ENCODE data around the gene MYBBP1A.
"Not testable (repeated sequence)": the region's sequence is repeated elsewhere in the genome, so short reads cannot be mapped to it uniquely, and the experiment has no call there.

MYBBP1A gene

DNA sequence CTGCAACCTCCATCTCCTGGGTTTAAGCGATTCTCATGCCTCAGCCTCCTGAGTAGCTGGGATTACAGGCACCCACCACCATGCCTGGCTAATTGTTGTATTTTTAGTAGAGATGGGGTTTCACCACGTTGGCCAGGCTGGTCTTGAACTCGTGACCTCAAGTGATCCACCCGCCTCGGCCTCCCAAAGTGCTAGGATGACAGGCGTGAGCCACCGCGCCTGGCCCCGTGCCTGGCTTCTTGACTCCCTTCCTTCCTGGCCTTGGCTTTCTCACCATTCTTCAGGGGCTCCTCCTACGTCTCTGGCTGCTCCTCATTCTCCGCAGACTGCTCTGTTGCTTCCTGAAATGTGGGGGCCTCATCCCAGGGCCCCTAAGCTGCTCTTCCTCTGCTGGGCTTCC is 34.9 kb upstream of the MYBBP1A start:
- DNase-seq, result not testable (repeated sequence)

DNA sequence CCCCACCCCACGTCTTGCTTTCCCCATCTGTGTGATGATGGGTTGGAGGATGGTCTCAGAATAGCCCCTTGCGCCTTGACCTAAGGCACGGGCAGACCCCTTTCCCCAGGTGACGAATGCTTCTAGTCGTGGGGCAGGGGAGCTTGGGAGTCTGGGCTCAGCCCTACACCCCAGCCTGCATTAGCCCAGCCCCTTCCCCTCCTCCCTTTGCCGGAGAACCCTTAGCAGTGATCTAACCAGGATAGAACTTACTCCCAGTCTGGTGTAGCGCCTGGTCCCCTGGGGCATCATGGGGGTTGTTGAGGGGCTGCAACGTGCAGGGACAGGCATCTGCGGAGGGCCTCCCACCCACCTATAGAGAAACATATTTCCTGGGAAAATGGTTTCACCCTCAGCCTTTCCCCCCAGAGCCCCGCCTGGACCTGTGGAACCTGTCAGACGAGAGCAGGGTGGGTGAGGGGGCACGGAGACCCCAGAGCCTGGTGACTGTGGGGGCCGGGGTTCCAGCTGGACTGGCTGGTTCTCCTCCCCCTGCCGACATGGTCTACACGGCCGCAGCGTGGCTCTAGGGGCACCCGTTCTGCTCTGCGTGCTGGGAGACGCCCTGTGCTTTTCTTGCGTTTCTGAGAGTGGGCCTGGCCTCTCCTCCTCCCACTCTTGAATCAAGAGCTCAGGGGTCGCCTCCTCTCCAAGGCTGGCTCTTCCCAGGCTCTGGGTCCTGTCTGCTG is 33.9 kb upstream of the MYBBP1A start:
- DNase-seq, result no peak

DNA sequence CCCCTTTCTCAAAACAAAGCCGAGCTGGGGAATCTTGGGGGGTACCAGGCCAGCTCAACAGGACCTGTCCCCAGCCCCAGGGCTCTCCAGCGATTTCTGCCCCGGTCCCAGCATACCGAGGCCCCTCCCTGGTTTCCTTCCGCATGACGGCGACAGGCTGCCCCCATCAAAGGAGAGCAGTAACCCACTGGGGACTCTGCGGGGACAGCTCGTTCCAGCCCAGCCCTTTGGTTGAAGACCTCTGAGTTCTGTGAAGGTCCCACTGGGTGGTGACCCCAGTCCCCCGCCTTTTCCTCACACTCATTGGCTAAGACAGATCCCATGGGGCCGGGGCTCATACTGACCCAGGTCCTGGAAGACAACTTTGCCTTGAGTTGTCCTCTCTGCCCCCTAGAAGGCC is 33.2 kb upstream of the MYBBP1A start:
- DNase-seq, result no peak

DNA sequence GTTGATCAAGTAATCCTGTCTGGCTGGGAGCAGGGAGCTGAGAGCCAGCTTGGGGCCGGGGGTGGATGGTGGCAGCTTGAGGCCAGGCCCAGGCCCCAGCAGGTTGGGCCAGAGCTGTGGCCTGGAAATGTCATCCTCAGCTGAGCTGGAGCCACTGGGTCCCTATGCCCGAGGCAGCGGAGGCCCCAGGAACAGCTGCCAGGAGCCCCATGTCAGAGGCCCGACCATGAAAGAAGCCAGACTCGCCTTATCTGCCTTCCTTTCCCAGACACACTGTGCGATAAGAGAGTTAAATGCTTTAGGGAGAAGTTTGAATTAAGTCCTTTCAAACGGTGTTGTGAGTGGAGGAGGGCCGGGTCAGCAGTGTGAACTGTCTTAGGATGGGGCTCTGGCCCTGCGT is 32.6 kb upstream of the MYBBP1A start:
- no peak for DNase-seq

DNA sequence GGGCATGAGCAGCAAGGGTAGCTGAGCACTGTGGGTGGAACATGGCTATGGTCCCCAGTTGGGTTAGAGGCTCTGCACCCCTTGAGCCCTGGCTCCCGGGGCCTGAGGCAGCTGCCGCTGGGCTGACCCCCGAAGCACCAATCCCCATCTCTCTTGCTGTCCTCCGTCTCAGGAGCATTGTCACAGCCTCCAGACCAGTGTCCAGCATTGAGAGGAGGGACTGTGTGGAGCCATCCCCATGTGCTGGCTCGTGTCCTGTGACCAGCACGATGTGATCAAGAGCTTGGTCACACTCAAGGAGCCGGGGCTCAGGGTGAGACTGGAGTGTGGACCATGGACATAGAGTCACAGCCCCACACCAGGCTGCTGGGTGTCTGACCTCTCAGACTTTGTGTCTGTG is 32.0 kb upstream of the MYBBP1A start:
- no peak for DNase-seq

GRCh38 chr17:4586043-4586442 is 30.9 kb upstream of the MYBBP1A start:
- no peak for DNase-seq

DNA sequence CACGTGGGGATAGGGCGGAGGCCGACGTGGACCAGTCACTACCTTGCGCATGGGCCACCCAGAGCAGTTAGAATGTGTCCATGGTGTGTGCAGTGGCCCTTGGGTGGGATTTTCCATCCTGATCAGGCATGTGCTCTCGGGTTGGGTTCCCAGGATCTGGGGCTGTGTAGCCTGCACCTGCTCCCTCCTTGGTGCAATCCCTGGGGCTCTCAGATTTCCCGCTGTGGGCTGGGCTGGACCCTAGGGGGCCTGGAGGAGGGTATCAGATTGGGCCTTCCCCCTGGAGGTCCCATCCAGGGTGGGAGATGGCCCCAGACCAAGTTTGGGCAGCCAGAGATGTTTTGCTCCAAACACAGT is 30.4 kb upstream of the MYBBP1A start:
- DNase-seq, result no peak

- no peak for DNase-seq
These were observed 29.9 kb upstream of the MYBBP1A start for GRCh38 chr17:4584917-4585637.

DNA sequence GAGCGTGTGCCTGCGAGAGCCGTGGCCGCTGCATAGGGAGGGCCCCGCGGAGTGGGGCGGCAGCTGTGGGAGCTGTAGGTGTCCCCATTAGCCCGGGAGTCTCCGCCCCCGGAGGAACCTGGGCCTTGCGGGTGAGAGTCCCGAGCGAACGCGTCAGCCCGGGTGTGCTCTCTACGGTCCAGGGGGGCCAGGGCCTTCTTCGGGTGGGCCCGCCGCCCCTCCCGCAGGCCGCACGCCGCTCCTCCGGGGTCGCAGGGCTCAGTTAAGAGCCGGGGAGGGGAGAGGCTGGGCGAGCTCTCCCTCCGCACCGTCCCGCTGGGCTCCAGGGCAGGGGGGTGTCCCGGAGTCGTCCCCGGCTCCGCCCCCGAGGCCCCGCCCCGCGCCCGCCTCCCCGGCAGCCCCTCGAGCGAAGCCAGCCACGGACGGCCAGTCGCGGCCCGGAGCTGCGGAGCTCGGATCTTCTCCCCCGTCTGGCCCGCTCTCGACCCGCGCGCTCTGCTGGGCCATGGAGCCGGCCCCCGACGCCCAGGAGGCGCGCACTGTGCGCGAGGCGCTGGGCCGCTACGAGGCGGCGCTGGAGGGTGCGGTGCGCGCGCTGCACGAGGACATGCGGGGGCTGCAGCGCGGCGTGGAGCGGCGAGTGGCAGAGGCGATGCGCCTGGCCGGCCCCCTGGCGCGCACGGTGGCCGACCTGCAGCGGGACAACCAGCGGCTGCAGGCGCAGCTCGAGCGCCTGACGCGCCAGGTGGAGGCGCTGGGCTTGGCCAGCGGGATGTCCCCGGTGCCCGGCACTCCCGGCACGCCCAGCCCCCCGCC is 29.1 kb upstream of the MYBBP1A start, which contains the start of gene SMTNL2:
TSS of gene SMTNL2 (plus strand) at position 429 of the 816 bp plus-strand sequence. CDS start at position 506, 77 bp downstream.
- no peak for DNase-seq

DNA sequence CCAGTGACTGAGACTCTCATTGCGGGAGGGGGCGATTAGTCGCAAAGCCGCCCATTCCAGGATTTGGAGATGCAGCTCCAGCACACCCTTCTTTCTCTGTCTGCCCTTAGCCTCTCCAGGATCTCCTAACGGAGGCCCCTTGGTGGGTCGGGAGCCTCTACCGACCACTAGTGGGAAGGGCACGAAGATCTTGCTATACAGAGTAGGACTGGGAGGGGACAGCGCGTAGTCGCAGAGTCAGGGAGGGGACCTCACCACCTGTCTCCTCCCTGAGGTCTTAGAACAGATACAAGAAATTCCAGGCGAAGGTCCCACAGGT is 28.6 kb upstream of the MYBBP1A start:
- DNase-seq, result no peak

DNA sequence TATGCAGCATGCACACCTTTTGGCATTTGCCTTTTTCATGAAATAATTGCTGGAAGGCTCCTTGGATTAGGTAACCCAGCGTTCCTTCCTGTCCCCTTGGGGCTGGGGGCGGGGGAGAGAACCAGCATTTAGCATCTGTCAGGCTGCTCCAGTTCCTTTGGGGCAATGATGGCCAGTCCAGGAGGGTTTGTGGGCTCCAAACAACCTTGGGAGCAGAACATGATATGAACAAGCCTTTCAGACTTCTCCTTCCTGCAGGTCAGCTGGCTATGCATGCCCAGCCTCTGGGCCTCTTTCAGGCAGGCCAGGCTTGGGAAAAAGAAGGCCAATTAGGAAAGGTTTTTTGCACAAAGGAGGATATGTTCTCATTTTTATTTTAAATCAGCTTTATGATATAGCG is 28.0 kb upstream of the MYBBP1A start:
- no peak for DNase-seq

DNA sequence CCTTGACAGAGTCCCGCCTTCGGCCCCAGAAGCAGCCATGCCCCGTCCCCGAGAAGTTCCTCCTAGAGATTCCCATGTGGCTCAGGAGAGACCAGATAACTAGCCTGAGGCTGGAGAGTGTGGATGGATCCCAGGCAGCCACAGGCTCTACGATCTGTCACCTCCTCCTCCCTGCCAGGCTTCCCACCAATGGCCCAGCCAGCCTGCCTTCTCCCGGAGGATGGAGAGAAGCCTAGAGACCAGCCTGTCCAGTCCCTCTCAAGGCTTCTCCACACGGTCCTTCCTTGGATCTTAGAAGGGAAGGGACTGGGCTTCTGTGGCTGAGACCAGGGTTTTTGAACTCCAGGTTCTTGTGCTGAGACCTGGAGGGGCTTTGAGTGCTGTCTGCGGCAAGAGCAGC is 27.5 kb upstream of the MYBBP1A start:
- no peak for DNase-seq

- no peak for DNase-seq
These were observed 26.9 kb upstream of the MYBBP1A start for GRCh38 chr17:4582101-4582501.

DNA sequence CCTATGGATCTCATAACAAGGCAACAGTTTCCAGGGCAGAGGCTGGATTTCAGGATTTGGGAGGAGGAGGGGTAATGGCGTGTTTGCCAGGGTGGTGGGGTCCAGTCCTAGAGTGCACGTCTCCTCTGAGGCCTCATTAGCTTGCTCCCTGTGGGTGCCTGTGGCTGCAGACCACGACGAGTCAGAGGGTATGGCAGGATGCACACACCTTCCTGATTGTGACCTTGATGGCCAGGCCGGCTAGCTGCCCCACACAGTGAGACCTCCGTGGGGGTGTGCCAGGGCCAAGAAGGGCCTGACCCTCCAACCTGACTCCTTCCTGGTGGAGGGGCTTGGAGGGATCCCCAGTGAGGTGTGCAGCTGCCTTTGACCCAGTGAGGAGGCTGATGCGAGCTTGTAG is 25.1 kb upstream of the MYBBP1A start:
- DNase-seq, result no peak

GRCh38 chr17:4579678-4580077 is 24.5 kb upstream of the MYBBP1A start:
- no peak for DNase-seq

GRCh38 chr17:4578349-4578748 is 23.2 kb upstream of the MYBBP1A start:
- DNase-seq, result not testable (repeated sequence)

- no peak for DNase-seq
These were observed 22.3 kb upstream of the MYBBP1A start for GRCh38 chr17:4577386-4577993.

- DNase-seq, result no peak
These were observed 21.6 kb upstream of the MYBBP1A start for GRCh38 chr17:4576729-4577322.

GRCh38 chr17:4576161-4576558 is 21.0 kb upstream of the MYBBP1A start:
- DNase-seq, result no peak

- DNase-seq, result no peak
These were observed 19.4 kb upstream of the MYBBP1A start for GRCh38 chr17:4574448-4575045.

DNA sequence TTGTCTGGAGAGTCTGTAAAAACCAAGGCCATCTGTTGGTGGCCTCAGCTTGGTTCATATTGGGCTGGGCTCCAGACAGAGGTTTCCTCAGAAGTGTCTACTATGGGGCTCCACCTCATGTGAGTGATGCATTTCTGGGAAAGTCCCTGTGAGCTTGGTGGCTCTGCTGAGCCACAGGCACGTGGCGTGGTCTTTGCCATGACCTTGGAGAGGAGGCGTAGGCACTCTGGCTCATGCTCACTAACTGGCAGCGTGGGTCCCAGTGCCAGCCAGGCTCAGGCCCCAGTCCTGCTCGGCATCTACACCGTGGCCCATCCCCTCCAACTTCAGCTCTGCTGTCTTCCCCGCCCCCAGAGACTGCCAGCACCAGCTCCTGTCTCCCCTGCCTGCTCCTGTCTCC is 18.5 kb upstream of the MYBBP1A start:
- no peak for DNase-seq

GRCh38 chr17:4573115-4573514 is 17.9 kb upstream of the MYBBP1A start:
- DNase-seq, result no peak

DNA sequence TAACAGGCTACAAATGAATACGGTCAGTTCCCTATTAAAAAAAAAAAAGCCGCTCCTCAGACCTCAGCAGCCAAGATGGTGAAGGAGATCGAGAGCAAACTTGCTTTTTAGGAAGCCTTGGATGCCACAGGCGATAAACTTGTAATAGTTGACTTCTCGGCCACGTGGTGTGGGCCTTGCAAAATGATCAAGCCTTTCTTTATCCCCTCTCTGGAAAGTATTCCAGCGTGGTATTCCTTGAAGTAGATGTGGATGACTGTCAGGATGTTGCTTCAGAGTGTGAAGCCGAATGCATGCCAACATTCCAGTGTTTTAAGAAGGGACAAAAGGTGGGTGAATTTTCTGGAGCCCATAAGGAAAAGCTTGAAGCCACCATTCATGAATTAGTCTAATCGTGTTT is 16.9 kb upstream of the MYBBP1A start:
- no peak for DNase-seq
